ENCODE measurements around the gene BTRC.
"Not testable (repeated sequence)": the region's sequence is repeated elsewhere in the genome, so short reads cannot be mapped to it uniquely, and the experiment has no call there.

DNA sequence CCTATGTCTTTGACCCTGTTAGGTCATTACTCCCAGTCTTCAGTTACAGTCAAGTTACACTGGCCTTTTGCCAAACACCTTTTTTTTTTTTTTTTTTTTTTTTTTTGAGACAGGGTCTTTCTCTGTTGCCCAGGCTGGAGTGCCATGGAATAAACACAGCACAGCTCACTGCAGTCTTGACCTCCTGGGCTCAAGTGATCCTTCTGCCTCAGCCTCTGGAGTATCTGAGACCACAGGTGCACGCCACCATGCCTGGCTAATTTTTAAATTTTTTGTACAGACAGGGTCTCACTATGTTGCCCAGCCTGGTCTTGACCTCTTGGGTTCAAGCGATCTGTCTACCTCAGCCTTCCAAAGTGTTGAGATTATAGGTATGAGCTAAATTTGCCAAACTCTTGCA lies 35.6 kb downstream of the BTRC start:
- not testable (repeated sequence) for TF ChIP-seq POLR2A (IDR thresholded peaks at IDR 0.05; ENCODE audit: low read length); CEBPB (IDR thresholded peaks at IDR 0.05); CTCF (IDR thresholded peaks at IDR 0.05); RFX5 (IDR thresholded peaks at IDR 0.05); NR3C1 (IDR thresholded peaks at IDR 0.05); CHD2 (IDR thresholded peaks at IDR 0.05; ENCODE audit: low read length, partially characterized antibody); EP300 (IDR thresholded peaks at IDR 0.05); ZNF302 (CRISPR knock-in tag; IDR thresholded peaks at IDR 0.05); POLR2AphosphoS2 (conservative IDR thresholded peaks at IDR 0.05; ENCODE audit: low read length); RARB (CRISPR knock-in tag; IDR thresholded peaks at IDR 0.05)

All from A549 (cell line).